ENCODE results near the gene ARID4B. TPM values are rescaled to one million over a fixed set of nuclear protein-coding genes. Genes with fewer than 3 reads are reported as not detected.
A peak's percentile ranks its signal among the peaks of the same experiment; 100 is the strongest.
"Not testable (repeated sequence)": the region's sequence is repeated elsewhere in the genome, so short reads cannot be mapped to it uniquely, and the experiment has no call there.

Gene ARID4B
- total and polyA plus RNA-seq, 2 of the 13 experiments (the other 11 are each of a cell fraction or from before 2014, with no cell fraction given): 9.7 to 24.6 TPM

- H3K36me3 ChIP-seq (replicated peaks in 1 of 2; ENCODE audit: control insufficient read depth in 1 of 2, insufficient read depth in 2 of 2, low read length in 2 of 2): peaks cover 0 to 5% of the 10 kb centered on the region in 2 experiments; a peak in 2 of 5 replicates
- H3K79me2 ChIP-seq (ENCODE audit: insufficient read depth, low read length): peaks cover 25% of the 10 kb centered on the region
- no peak overlapping the region for H3K9ac ChIP-seq (ENCODE audit: insufficient read depth, low read depth, low read length)
- no peaks in the 10 kb centered on the region for H4K20me1 ChIP-seq (ENCODE audit: insufficient read depth, low read length)
- peak overlapping the region; percentile 74 for H2AFZ ChIP-seq (ENCODE audit: low read length)
- DNase-seq (ENCODE audit: low spot score): no peak
- ATAC-seq: no peak
- intact Hi-C loops (cut with micrococcal nuclease; ENCODE audit: unreplicated experiment) (loop anchor here (2.0 kb wide), 1 partner anchor 35 kb away; no protein-coding TSS in a partner anchor), in situ Hi-C loops (cut with HindIII; ENCODE audit: extremely low pct_ligation_motif_present, low pct_unique_long_range_greater_than_20kb) (no loop called here)
- TF ChIP-seq STAT6 (CRISPR knock-in tag; IDR thresholded peaks at IDR 0.05; ENCODE audit: borderline replicate concordance) (no peak), SAP130 (CRISPR knock-in tag; IDR thresholded peaks at IDR 0.05; ENCODE audit: low read depth) (0 out of 2 replicates have a peak, but pooled peaks have one; percentile 13)
- no peak overlapping the region for H3K27ac ChIP-seq (ENCODE audit: extremely low read length, insufficient read depth, low read length)
- no TSS peak for BruUV-seq (replicated peaks)
- H3K4me1 ChIP-seq (ENCODE audit: insufficient read depth, low read length): peaks cover 35% of the 10 kb centered on the region
- H3K4me3 ChIP-seq (replicated peaks in 1 of 3; ENCODE audit: insufficient read depth in 1 of 3, low read depth in 2 of 3, low read length in 3 of 3): no peak overlapping the region
- no peaks in the 10 kb centered on the region for H3K9me3 ChIP-seq (ENCODE audit: low read length)
- no peaks in the 10 kb centered on the region; a peak in 1 of 5 replicates for H3K27me3 ChIP-seq (ENCODE audit: control insufficient read depth in 1 of 2, insufficient read depth in 2 of 2, low read length in 2 of 2)
- CTCF ChIA-PET (ENCODE audit: low intra/inter-chr PET ratio, low total read pairs): no interaction called here
- no peak for FAIRE-seq
- WGBS (ENCODE audit: low lambda C conversion rate): 86% methylated on average over 5 of the region's 5 CpGs
- POLR2A ChIA-PET: interaction anchor here (2.0 kb wide), 1 partner anchor 37 kb away, joined by 25 read pairs; the partner anchor contains the start of genes ARID4B and GGPS1
- peak overlapping the region; percentile 92 for H3K4me2 ChIP-seq (ENCODE audit: low read depth, low read length)
Measured at GRCh38 chr1:235366286-235366685, 38.3 kb upstream of the ARID4B start.

- peaks cover 15% of the 10 kb centered on the region for H3K79me2 ChIP-seq (ENCODE audit: insufficient read depth, low read length)
- intact Hi-C loops (cut with micrococcal nuclease; ENCODE audit: unreplicated experiment); H3K27ac ChIP-seq (ENCODE audit: extremely low read length, insufficient read depth, low read length); ATAC-seq; FAIRE-seq; BruUV-seq (replicated peaks); H2AFZ ChIP-seq (ENCODE audit: low read length); H3K4me2 ChIP-seq (ENCODE audit: low read depth, low read length); in situ Hi-C loops (cut with HindIII; ENCODE audit: extremely low pct_ligation_motif_present, low pct_unique_long_range_greater_than_20kb); CTCF ChIA-PET (ENCODE audit: low intra/inter-chr PET ratio, low total read pairs); H3K9ac ChIP-seq (ENCODE audit: insufficient read depth, low read depth, low read length); H3K9me3 ChIP-seq (ENCODE audit: low read length); H4K20me1 ChIP-seq (ENCODE audit: insufficient read depth, low read length); POLR2A ChIA-PET; DNase-seq (ENCODE audit: low spot score); H3K36me3 ChIP-seq (replicated peaks in 1 of 2; ENCODE audit: control insufficient read depth in 1 of 2, insufficient read depth in 2 of 2, low read length in 2 of 2); H3K4me3 ChIP-seq (replicated peaks in 1 of 3; ENCODE audit: insufficient read depth in 1 of 3, low read depth in 2 of 3, low read length in 3 of 3); H3K27me3 ChIP-seq (ENCODE audit: control insufficient read depth in 1 of 2, insufficient read depth in 2 of 2, low read length in 2 of 2): not testable (repeated sequence)
- H3K4me1 ChIP-seq (ENCODE audit: insufficient read depth, low read length): peaks cover 24% of the 10 kb centered on the region
- 97% methylated on average over 9 of the region's 9 CpGs for WGBS (ENCODE audit: low lambda C conversion rate)
Measured at GRCh38 chr1:235364189-235364588, 36.2 kb upstream of the ARID4B start.

Data from HepG2 (cell line).